Right atrium auricular region (tissue), 2 donors: Measurements from ENCODE around the gene KCNE4. TPM values are rescaled to one million over a fixed set of nuclear protein-coding genes. Genes with fewer than 3 reads are reported as not detected.

Source experiments
- DNase-seq: peaks from one replicate; pipeline ENCODE4 v3.0.0-alpha.2; 2019; ENCODE audit warnings: low spot score
- H3K27ac ChIP-seq, 2 donors: fragments of 200-600 bp; sonication (generic); 1 replicate in 1 of 2; 2 replicates in 1 of 2; pipeline ENCODE4 v1.5.1; 2016 to 2019
- H3K27me3 ChIP-seq, 2 donors: fragments of 200-600 bp; sonication (generic); one replicate each; pipeline versions ENCODE4 v1.5.1 to v1.6.0; 2017 to 2019
- H3K36me3 ChIP-seq: fragments of 200-600 bp; sonication (generic); one replicate; pipeline ENCODE4 v1.5.1; 2016
- H3K4me1 ChIP-seq, 2 donors: fragments of 200-600 bp; sonication (generic); one replicate each; pipeline versions ENCODE4 v1.5.1 to v1.6.0; 2017 to 2019
- H3K4me3 ChIP-seq, 2 donors: fragments of 200-600 bp; sonication (generic); 1 replicate in 1 of 2; 2 replicates in 1 of 2; pipeline ENCODE4 v1.5.1; 2017 to 2019; ENCODE audit warnings: mild to moderate bottlenecking in 1 of 2, moderate library complexity in 1 of 2
- H3K9me3 ChIP-seq, 2 donors: fragments of 200-600 bp; sonication (generic); one replicate each; pipeline ENCODE4 v1.5.1; 2019
- total RNA-seq, 2 donors: library from RNA; depleted of rRNA; stranded (reverse); fragments of >200 nt; gene quantifications; one replicate each; pipeline ENCODE4 v1.1.0, GENCODE V29; 2016
- TF ChIP-seq, protein P1 (sequence below), 2 donors: fragments of 200-600 bp; sonication (generic); IDR thresholded peaks; one replicate each; pipeline ENCODE4 v1.5.1; 2019; ENCODE audit warnings: antibody characterized with exemption in 2 of 2

The KCNE4 gene
- total RNA-seq, 2 donors from 2014 or later, result 3.4 to 4.0 TPM

- Histone ChIP-seq H3K27me3 (no peaks in the 10 kb centered on the region), H3K4me1 (peaks cover 0 to 25% of the 10 kb centered on the region in 2 donors), H3K4me3 (no peak overlapping the region), H3K36me3 (no peaks in the 10 kb centered on the region), H3K27ac (peak overlapping the region in 1 of 2 donors; percentile 28), H3K9me3 (no peaks in the 10 kb centered on the region)
- TF ChIP-seq, protein P1, sequence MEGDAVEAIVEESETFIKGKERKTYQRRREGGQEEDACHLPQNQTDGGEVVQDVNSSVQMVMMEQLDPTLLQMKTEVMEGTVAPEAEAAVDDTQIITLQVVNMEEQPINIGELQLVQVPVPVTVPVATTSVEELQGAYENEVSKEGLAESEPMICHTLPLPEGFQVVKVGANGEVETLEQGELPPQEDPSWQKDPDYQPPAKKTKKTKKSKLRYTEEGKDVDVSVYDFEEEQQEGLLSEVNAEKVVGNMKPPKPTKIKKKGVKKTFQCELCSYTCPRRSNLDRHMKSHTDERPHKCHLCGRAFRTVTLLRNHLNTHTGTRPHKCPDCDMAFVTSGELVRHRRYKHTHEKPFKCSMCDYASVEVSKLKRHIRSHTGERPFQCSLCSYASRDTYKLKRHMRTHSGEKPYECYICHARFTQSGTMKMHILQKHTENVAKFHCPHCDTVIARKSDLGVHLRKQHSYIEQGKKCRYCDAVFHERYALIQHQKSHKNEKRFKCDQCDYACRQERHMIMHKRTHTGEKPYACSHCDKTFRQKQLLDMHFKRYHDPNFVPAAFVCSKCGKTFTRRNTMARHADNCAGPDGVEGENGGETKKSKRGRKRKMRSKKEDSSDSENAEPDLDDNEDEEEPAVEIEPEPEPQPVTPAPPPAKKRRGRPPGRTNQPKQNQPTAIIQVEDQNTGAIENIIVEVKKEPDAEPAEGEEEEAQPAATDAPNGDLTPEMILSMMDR (IDR thresholded peaks at IDR 0.05), result no peak
- DNase-seq, result no peak
These were observed 47.6 kb downstream of the KCNE4 start for GRCh38 chr2:223099561-223099960.

DNA sequence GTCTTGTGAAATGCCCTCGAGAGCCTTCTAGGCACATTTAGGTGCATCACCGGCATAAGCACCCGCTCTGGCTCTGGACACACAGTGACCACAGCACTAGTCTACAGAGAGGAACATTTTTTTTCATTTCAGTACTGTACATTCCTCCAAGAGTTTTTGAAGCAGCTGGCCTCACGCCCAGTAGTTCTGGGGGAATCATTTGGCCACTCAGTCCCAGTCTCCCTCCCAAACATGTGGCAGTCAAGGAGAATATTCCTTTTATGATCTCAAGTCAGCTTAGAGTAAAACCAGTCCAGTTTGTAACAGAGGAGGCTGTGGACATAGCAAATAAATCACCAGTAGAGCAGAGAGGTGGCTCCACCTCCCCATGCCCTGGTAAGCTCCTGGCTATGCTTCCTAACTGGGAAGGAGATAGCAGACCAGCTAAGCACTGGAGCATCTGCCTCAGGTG is 48.1 kb downstream of the KCNE4 start:
- H3K9me3 ChIP-seq, result no peaks in the 10 kb centered on the region
- H3K27me3 ChIP-seq, result no peaks in the 10 kb centered on the region
- H3K4me1 ChIP-seq, result peaks cover 0 to 25% of the 10 kb centered on the region in 2 donors
- TF ChIP-seq, protein P1 (IDR thresholded peaks at IDR 0.05), result peak in 1 of 2 donors; percentile 26
- no peak overlapping the region for H3K4me3 ChIP-seq
- DNase-seq, result no peak
- H3K36me3 ChIP-seq, result no peaks in the 10 kb centered on the region
- H3K27ac ChIP-seq, result peak overlapping the region in 1 of 2 donors; percentile 28

DNA sequence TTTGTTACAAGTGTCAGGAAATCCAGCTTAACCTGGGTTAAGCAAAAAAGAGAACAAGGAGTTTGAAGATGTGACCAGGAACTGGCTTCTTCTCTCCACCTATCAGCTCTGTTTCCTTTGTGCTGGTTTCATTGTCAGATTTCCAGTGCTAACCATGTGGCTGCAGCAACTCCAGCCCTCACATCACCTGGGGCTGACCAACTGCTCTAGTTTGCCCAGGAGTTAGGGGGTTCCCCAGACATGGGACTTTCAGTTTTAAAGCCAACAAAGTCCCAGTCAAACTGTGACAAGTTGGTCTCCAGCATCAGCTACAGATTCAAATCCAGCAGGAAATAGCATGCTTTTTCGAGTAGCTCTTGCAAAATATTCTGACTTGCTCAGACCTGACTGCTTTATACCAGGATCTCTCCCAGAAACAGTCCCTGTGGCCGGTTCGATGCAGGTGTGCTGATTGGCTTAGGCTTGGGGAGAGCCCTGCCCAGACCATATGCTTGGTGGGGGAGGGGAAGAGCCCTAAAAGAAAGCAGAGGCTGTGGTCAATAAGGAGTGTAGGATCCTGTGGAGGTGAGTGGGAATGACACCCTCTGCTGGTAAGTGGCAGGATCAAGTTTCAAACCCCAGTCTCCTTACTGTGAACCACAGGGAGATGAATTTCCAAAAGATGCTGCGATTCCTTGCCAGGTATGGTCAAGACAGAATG is 49.5 kb downstream of the KCNE4 start:
- peaks cover 0 to 25% of the 10 kb centered on the region in 2 donors for H3K4me1 ChIP-seq
- H3K4me3 ChIP-seq, result no peak overlapping the region
- peak overlapping the region; percentile 1 to 66 for H3K27ac ChIP-seq
- no peak for DNase-seq
- TF ChIP-seq, protein P1 (IDR thresholded peaks at IDR 0.05), result peak; percentile 30 to 58
- no peaks in the 10 kb centered on the region for H3K36me3 ChIP-seq
- H3K9me3 ChIP-seq, result no peaks in the 10 kb centered on the region
- H3K27me3 ChIP-seq, result no peaks in the 10 kb centered on the region

GRCh38 chr2:223102040-223102400 is 50.0 kb downstream of the KCNE4 start:
- H3K27ac ChIP-seq, result peak overlapping the region in 1 of 2 donors; percentile 66
- DNase-seq, result no peak

DNA sequence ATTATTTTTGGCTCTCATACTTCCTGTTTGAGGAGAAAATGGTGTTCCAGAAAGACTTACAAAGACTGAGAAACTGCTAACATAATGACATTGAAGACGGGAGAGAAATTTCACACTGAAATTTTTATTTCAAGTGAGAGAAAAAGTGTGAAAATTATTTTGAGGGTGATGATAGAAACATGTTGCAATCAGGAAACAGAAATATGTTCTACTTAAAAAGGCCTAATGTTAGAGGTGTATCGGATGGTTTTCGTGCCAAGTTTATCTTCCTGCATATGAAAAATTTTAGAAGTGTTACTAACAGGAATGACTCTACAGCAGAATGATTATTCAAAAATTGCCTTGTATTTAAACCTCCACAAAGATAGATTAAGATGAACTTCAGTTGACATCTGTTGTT is 50.5 kb downstream of the KCNE4 start:
- no peak overlapping the region for H3K4me3 ChIP-seq
- DNase-seq, result no peak
- H3K36me3 ChIP-seq, result no peaks in the 10 kb centered on the region
- TF ChIP-seq, protein P1 (IDR thresholded peaks at IDR 0.05), result no peak
- no peaks in the 10 kb centered on the region for H3K9me3 ChIP-seq
- H3K27ac ChIP-seq, result peak overlapping the region in 1 of 2 donors; percentile 66
- H3K4me1 ChIP-seq, result peaks cover 0 to 25% of the 10 kb centered on the region in 2 donors
- H3K27me3 ChIP-seq, result no peaks in the 10 kb centered on the region

More at GRCh38 chr2:223102040-223102400, 50.0 kb downstream of the KCNE4 start:
- Histone ChIP-seq H3K4me3 (no peak overlapping the region), H3K9me3 (no peaks in the 10 kb centered on the region), H3K4me1 (peaks cover 0 to 25% of the 10 kb centered on the region in 2 donors), H3K27me3 (no peaks in the 10 kb centered on the region), H3K36me3 (no peaks in the 10 kb centered on the region)
- TF ChIP-seq, protein P1 (IDR thresholded peaks at IDR 0.05), result no peak
